ENCODE data around the gene CDC40.

GRCh38 chr6:110246378-110246777 is 66.2 kb downstream of the CDC40 start:
- no peak for TF ChIP-seq POLR2A (IDR thresholded peaks at IDR 0.05)
- TF ChIP-seq CTCF (IDR thresholded peaks at IDR 0.05) = no peak

Data from Peyer's patch (tissue), 4 donors.